Astrocyte (in vitro differentiated cells and primary cell): ENCODE results near the gene SYNPO2.

Source experiments
- EZH2 ChIP-seq: IDR thresholded peaks from 2 replicates; pipeline ENCODE4 v1.6.1; 2012; ENCODE audit warnings: mild to moderate bottlenecking, low read length, inconsistent platforms; ENCODE audit not compliant: insufficient read depth
- TF ChIP-seq, protein P1 (sequence below): IDR thresholded peaks from 2 replicates; pipeline ENCODE4 v1.5.1; 2011; ENCODE audit warnings: low read depth, mild to moderate bottlenecking, inconsistent platforms, low read length, moderate library complexity; ENCODE audit not compliant: insufficient read depth

DNA sequence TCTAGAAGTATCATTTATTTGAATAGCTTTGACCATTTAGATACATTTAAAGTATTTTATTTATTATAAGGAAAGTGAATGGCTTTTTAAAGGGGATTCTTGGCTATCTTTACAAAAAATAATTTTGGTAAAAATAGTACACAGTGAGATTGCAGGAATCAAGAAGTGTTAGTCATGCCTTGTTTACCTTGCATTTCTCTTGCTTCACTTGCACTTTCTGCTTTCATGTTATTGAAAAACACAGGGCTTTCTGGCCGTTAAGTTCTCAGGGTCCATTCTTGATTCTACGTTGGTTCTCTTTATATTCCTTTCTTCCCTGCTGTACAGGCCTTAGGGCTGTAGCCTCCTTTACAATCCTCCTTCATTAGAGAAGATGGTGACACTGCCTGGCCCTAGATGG, 30.9 kb upstream of the SYNPO2 start:
- TF ChIP-seq, protein P1, sequence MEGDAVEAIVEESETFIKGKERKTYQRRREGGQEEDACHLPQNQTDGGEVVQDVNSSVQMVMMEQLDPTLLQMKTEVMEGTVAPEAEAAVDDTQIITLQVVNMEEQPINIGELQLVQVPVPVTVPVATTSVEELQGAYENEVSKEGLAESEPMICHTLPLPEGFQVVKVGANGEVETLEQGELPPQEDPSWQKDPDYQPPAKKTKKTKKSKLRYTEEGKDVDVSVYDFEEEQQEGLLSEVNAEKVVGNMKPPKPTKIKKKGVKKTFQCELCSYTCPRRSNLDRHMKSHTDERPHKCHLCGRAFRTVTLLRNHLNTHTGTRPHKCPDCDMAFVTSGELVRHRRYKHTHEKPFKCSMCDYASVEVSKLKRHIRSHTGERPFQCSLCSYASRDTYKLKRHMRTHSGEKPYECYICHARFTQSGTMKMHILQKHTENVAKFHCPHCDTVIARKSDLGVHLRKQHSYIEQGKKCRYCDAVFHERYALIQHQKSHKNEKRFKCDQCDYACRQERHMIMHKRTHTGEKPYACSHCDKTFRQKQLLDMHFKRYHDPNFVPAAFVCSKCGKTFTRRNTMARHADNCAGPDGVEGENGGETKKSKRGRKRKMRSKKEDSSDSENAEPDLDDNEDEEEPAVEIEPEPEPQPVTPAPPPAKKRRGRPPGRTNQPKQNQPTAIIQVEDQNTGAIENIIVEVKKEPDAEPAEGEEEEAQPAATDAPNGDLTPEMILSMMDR, result no peak
- no peak for TF ChIP-seq EZH2
